SJCRH30 (cell line): ENCODE results near the gene PAPOLA. TPM values are rescaled to one million over a fixed set of nuclear protein-coding genes. Genes with fewer than 3 reads are reported as not detected.

Source experiments
- DNase-seq, 2 experiments: peaks; one replicate each; pipeline ENCODE4 v3.0.0-alpha.2; 2015 to 2020
- H3K27ac ChIP-seq: fragments of 250-450 bp; sonication (Bioruptor Pico); 2 replicates; pipeline ENCODE4 v1.5.1; 2020; ENCODE audit warnings: mild to moderate bottlenecking, moderate library complexity
- H3K27me3 ChIP-seq: fragments of 250-450 bp; sonication (Bioruptor Pico); 2 replicates; pipeline ENCODE4 v1.5.1; 2020; ENCODE audit warnings: mild to moderate bottlenecking, moderate library complexity
- H3K36me3 ChIP-seq: fragments of 250-450 bp; sonication (Bioruptor Pico); 2 replicates; pipeline ENCODE4 v1.5.1; 2020; ENCODE audit warnings: mild to moderate bottlenecking, moderate library complexity
- H3K4me1 ChIP-seq: fragments of 250-450 bp; sonication (Bioruptor Pico); 2 replicates; pipeline ENCODE4 v1.5.1; 2020; ENCODE audit warnings: mild to moderate bottlenecking, moderate library complexity
- H3K4me3 ChIP-seq: fragments of 250-450 bp; sonication (Bioruptor Pico); 2 replicates; pipeline ENCODE4 v1.5.1; 2020; ENCODE audit warnings: mild to moderate bottlenecking, moderate library complexity
- H3K9me3 ChIP-seq: fragments of 250-450 bp; sonication (Bioruptor Pico); replicated peaks from 2 replicates; pipeline ENCODE4 v1.5.1; 2020; ENCODE audit warnings: mild to moderate bottlenecking, moderate library complexity
- total RNA-seq: library from RNA; depleted of rRNA; stranded (reverse); fragments of >200 nt; shearing (Covaris generic); gene quantifications from 2 replicates; pipeline ENCODE4 v1.2.3, GENCODE V29; 2014; rRNA removed

The PAPOLA gene
- total RNA-seq, 1 experiment from 2014 or later: 177 TPM

- Histone ChIP-seq H3K27ac (no peak overlapping the region), H3K27me3 (no peaks in the 10 kb centered on the region), H3K4me3 (no peak overlapping the region), H3K36me3 (no peaks in the 10 kb centered on the region), H3K9me3 (no peaks in the 10 kb centered on the region), H3K4me1 (no peaks in the 10 kb centered on the region)
- no peak for DNase-seq
Measured at GRCh38 chr14:96592591-96593386, 90.6 kb downstream of the PAPOLA start.

GRCh38 chr14:96594961-96595360 is 92.8 kb downstream of the PAPOLA start:
- Histone ChIP-seq H3K4me1 (no peaks in the 10 kb centered on the region), H3K4me3 (no peak overlapping the region), H3K9me3 (no peaks in the 10 kb centered on the region), H3K36me3 (no peaks in the 10 kb centered on the region), H3K27ac (no peak overlapping the region), H3K27me3 (no peaks in the 10 kb centered on the region)
- DNase-seq: no peak

GRCh38 chr14:96597680-96598079 is 95.5 kb downstream of the PAPOLA start:
- no peak for DNase-seq
- no peaks in the 10 kb centered on the region for H3K27me3 ChIP-seq
- H3K27ac ChIP-seq: no peak overlapping the region

GRCh38 chr14:96598332-96598928 is 96.2 kb downstream of the PAPOLA start:
- no peaks in the 10 kb centered on the region for H3K36me3 ChIP-seq
- no peak for DNase-seq

More at GRCh38 chr14:96597680-96598079, 95.5 kb downstream of the PAPOLA start:
- H3K9me3 ChIP-seq: no peaks in the 10 kb centered on the region
- no peaks in the 10 kb centered on the region for H3K4me1 ChIP-seq
- no peak overlapping the region for H3K4me3 ChIP-seq
- no peaks in the 10 kb centered on the region for H3K36me3 ChIP-seq

GRCh38 chr14:96599076-96599475 is 96.9 kb downstream of the PAPOLA start:
- Histone ChIP-seq H3K4me1 (no peaks in the 10 kb centered on the region), H3K9me3 (no peaks in the 10 kb centered on the region), H3K27me3 (no peaks in the 10 kb centered on the region), H3K36me3 (no peaks in the 10 kb centered on the region), H3K27ac (no peak overlapping the region), H3K4me3 (no peak overlapping the region)
- no peak for DNase-seq

More at GRCh38 chr14:96598332-96598928, 96.2 kb downstream of the PAPOLA start:
- no peaks in the 10 kb centered on the region for H3K27me3 ChIP-seq
- H3K4me3 ChIP-seq: no peak overlapping the region
- no peak overlapping the region for H3K27ac ChIP-seq
- H3K9me3 ChIP-seq: no peaks in the 10 kb centered on the region
- no peaks in the 10 kb centered on the region for H3K4me1 ChIP-seq

- no peaks in the 10 kb centered on the region for H3K9me3 ChIP-seq
- no peak overlapping the region for H3K4me3 ChIP-seq
- DNase-seq: no peak
- no peaks in the 10 kb centered on the region for H3K4me1 ChIP-seq
- no peaks in the 10 kb centered on the region for H3K27me3 ChIP-seq
- H3K36me3 ChIP-seq: no peaks in the 10 kb centered on the region
- H3K27ac ChIP-seq: no peak overlapping the region
Measured at GRCh38 chr14:96602186-96602585, 100.0 kb downstream of the PAPOLA start.

GRCh38 chr14:96603350-96604255 is 101.4 kb downstream of the PAPOLA start:
- DNase-seq: no peak
- no peak overlapping the region for H3K27ac ChIP-seq
- H3K4me3 ChIP-seq: no peak overlapping the region
- no peaks in the 10 kb centered on the region for H3K36me3 ChIP-seq
- H3K27me3 ChIP-seq: no peaks in the 10 kb centered on the region
- no peaks in the 10 kb centered on the region for H3K4me1 ChIP-seq
- H3K9me3 ChIP-seq: no peaks in the 10 kb centered on the region

GRCh38 chr14:96614481-96614881 is 112.3 kb downstream of the PAPOLA start:
- H3K4me1 ChIP-seq: no peaks in the 10 kb centered on the region
- H3K27ac ChIP-seq: no peak overlapping the region
- no peak overlapping the region for H3K4me3 ChIP-seq
- no peaks in the 10 kb centered on the region for H3K27me3 ChIP-seq
- H3K36me3 ChIP-seq: no peaks in the 10 kb centered on the region
- DNase-seq: no peak
- no peaks in the 10 kb centered on the region for H3K9me3 ChIP-seq

- H3K27me3 ChIP-seq: no peaks in the 10 kb centered on the region
- H3K4me3 ChIP-seq: no peak overlapping the region
- no peak for DNase-seq
- H3K36me3 ChIP-seq: no peaks in the 10 kb centered on the region
- H3K4me1 ChIP-seq: no peaks in the 10 kb centered on the region
- H3K9me3 ChIP-seq: no peaks in the 10 kb centered on the region
- no peak overlapping the region for H3K27ac ChIP-seq
Measured at GRCh38 chr14:96616161-96616721, 114.1 kb downstream of the PAPOLA start.

Other genes starting within 250 kb of the PAPOLA start
- 2.0 and 2.3 TPM in 2 replicates for gene BDKRB1, start 246.2 kb upstream of the PAPOLA start, total RNA-seq
- 12.7 and 14.1 TPM in 2 replicates for gene ATG2B, start 139.0 kb upstream of the PAPOLA start, total RNA-seq
- 17.6 and 20.7 TPM in 2 replicates for gene GSKIP, start 138.9 kb upstream of the PAPOLA start, total RNA-seq
- gene AK7, start 110.3 kb upstream of the PAPOLA start, total RNA-seq: not detected in 2 replicates